Measurements from ENCODE around the gene SNX32. TPM values are rescaled to one million over a fixed set of nuclear protein-coding genes. Genes with fewer than 3 reads are reported as not detected.

Gene SNX32
- total and polyA plus RNA-seq, 9 of the 15 experiments (the other 6 are each of a cell fraction or from before 2014, with no cell fraction given) = 0.03 TPM; not detected in 7

DNA sequence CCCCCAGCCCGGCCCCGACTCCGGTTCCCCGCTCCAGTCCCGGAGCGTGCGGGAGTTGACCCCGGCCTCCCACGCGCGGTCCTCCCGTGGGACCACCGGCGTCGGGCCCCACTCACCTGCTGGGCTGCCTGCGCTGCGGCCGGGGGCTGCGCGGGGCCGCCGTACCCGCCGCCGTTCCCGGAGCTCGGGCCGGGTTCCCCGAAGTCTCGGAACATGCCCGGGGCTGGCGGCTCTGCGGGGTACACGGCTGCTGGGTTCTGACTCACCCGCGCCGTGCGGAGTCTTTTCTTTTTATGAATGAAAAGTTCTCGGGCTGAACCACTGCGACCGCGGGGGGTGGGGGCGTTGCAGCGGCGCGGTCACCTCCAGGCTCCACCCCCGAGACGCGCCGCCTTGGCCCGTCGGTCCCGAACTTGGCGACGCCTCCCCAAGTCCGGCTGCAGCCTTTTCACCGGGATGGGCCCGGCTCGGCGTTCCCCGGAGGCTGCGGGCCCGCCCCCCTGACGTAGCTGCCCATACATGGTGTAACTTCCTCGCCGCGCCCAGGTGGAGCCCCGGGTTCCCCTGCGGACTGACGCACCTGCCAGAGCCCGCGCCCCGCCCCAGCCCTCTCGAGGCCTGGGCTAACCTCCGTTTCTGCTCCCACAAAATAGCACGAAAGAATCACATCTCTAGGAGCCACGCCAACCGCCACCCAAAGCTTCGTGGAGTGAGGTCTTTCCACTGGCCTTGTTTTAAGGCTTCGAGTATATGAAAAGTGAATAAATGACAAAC, 66.5 kb downstream of the SNX32 start, which contains the start of gene FOSL1 (continued):
- TF ChIP-seq, protein P1, sequence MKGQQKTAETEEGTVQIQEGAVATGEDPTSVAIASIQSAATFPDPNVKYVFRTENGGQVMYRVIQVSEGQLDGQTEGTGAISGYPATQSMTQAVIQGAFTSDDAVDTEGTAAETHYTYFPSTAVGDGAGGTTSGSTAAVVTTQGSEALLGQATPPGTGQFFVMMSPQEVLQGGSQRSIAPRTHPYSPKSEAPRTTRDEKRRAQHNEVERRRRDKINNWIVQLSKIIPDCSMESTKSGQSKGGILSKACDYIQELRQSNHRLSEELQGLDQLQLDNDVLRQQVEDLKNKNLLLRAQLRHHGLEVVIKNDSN (CRISPR knock-in tag; IDR thresholded peaks at IDR 0.05) = no peak
- TF ChIP-seq ZNF561 (CRISPR knock-in tag; conservative IDR thresholded peaks at IDR 0.05) = no peak
- TF ChIP-seq NCOR1 (IDR thresholded peaks at IDR 0.05) = peak; percentile 53
- TF ChIP-seq ZNF143 (CRISPR knock-in tag; IDR thresholded peaks at IDR 0.05) = no peak
- TF ChIP-seq TARDBP (IDR thresholded peaks at IDR 0.05) = peak; percentile 21; the same call in 1 of the 2 replicates
- no peak for TF ChIP-seq CBFA2T2 (conservative IDR thresholded peaks at IDR 0.05)
- no peak for TF ChIP-seq EP400 (IDR thresholded peaks at IDR 0.05)
- TF ChIP-seq RBM22 (IDR thresholded peaks at IDR 0.05; ENCODE audit: low read depth, low read length, poor library complexity, severe bottlenecking) = no peak
- no peak for TF ChIP-seq NFXL1 (CRISPR knock-in tag; IDR thresholded peaks at IDR 0.05)
- TF ChIP-seq NR1H2 (CRISPR knock-in tag; IDR thresholded peaks at IDR 0.05) = no peak
- peak; percentile 41 for TF ChIP-seq NELFE (IDR thresholded peaks at IDR 0.05; ENCODE audit: insufficient read depth, insufficient read length)
- TF ChIP-seq, protein P2, sequence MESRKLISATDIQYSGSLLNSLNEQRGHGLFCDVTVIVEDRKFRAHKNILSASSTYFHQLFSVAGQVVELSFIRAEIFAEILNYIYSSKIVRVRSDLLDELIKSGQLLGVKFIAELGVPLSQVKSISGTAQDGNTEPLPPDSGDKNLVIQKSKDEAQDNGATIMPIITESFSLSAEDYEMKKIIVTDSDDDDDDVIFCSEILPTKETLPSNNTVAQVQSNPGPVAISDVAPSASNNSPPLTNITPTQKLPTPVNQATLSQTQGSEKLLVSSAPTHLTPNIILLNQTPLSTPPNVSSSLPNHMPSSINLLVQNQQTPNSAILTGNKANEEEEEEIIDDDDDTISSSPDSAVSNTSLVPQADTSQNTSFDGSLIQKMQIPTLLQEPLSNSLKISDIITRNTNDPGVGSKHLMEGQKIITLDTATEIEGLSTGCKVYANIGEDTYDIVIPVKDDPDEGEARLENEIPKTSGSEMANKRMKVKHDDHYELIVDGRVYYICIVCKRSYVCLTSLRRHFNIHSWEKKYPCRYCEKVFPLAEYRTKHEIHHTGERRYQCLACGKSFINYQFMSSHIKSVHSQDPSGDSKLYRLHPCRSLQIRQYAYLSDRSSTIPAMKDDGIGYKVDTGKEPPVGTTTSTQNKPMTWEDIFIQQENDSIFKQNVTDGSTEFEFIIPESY (CRISPR knock-in tag; IDR thresholded peaks at IDR 0.05) = peak; percentile 45
- TF ChIP-seq ZNF274 (IDR thresholded peaks at IDR 0.05; ENCODE audit: borderline replicate concordance, low read depth, low read length) = no peak
- TF ChIP-seq, protein P3, sequence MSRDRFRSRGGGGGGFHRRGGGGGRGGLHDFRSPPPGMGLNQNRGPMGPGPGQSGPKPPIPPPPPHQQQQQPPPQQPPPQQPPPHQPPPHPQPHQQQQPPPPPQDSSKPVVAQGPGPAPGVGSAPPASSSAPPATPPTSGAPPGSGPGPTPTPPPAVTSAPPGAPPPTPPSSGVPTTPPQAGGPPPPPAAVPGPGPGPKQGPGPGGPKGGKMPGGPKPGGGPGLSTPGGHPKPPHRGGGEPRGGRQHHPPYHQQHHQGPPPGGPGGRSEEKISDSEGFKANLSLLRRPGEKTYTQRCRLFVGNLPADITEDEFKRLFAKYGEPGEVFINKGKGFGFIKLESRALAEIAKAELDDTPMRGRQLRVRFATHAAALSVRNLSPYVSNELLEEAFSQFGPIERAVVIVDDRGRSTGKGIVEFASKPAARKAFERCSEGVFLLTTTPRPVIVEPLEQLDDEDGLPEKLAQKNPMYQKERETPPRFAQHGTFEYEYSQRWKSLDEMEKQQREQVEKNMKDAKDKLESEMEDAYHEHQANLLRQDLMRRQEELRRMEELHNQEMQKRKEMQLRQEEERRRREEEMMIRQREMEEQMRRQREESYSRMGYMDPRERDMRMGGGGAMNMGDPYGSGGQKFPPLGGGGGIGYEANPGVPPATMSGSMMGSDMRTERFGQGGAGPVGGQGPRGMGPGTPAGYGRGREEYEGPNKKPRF (IDR thresholded peaks at IDR 0.05; ENCODE audit: low read depth, low read length) = no peak
- TF ChIP-seq ZNF224 (CRISPR knock-in tag; IDR thresholded peaks at IDR 0.05) = no peak
- no peak for TF ChIP-seq HOXB6 (CRISPR knock-in tag; IDR thresholded peaks at IDR 0.05; ENCODE audit: borderline replicate concordance)
- TF ChIP-seq ZSCAN32 (CRISPR knock-in tag; IDR thresholded peaks at IDR 0.05) = 0 out of 2 replicates have a peak, but pooled peaks have one; percentile 12
- TF ChIP-seq ZNF311 (CRISPR knock-in tag; IDR thresholded peaks at IDR 0.05) = no peak
- TF ChIP-seq NFRKB (IDR thresholded peaks at IDR 0.05; ENCODE audit: low read depth) = no peak
- TF ChIP-seq ZNF41 (CRISPR knock-in tag; conservative IDR thresholded peaks at IDR 0.05) = no peak
- no peak for TF ChIP-seq FOXJ3 (CRISPR knock-in tag; IDR thresholded peaks at IDR 0.05)
- TF ChIP-seq ZBTB1 (CRISPR knock-in tag; IDR thresholded peaks at IDR 0.05; ENCODE audit: borderline replicate concordance, low read depth) = peak; percentile 30; the same call in 1 of the 2 replicates
- TF ChIP-seq ZKSCAN3 (CRISPR knock-in tag; IDR thresholded peaks at IDR 0.05) = no peak
- peak; percentile 99 for TF ChIP-seq HIVEP1 (CRISPR knock-in tag; IDR thresholded peaks at IDR 0.05)
- no peak for TF ChIP-seq ZNF140 (CRISPR knock-in tag; IDR thresholded peaks at IDR 0.05)
- peak; percentile 44 for TF ChIP-seq RBM25 (IDR thresholded peaks at IDR 0.05; ENCODE audit: low read depth, low read length, severe bottlenecking)
